Right forelimb (tissue), 1 donor: ENCODE measurements around the gene NSF.
"Not testable (repeated sequence)": the region's sequence is repeated elsewhere in the genome, so short reads cannot be mapped to it uniquely, and the experiment has no call there.

Experiments
- DNase-seq: peaks from one replicate; pipeline ENCODE4 v3.0.0-alpha.2; 2018

NSF gene

DNA sequence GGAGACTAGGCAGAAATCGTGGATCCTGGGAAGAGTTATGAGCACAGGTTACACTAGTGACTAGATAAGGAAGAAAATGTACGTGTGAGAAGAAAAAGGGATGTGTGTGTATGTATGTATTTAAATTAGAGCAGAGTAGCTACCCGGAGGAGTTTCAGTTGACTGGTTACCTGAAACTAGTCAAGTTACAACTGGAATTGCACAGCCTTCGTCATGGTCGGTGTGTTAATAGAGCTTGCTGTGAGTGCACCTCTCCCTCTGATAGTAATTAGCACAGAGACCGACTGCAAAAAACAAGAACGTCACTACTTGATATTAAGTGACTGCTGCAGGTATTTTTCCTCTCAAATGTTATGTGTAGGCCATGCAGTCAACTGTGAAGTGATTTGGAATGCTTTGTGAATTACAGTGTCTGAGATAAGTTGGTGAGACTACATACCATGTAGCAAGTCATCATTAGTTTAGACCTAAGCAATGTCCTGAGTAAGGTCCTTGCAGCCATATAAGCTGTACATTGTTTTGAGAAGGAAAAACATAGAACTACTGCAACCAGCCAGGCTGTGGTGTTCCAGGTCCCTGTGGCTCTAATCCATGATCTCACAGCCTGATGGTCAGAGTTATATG lies 132.3 kb downstream of the NSF start:
- DNase-seq = no peak

DNA sequence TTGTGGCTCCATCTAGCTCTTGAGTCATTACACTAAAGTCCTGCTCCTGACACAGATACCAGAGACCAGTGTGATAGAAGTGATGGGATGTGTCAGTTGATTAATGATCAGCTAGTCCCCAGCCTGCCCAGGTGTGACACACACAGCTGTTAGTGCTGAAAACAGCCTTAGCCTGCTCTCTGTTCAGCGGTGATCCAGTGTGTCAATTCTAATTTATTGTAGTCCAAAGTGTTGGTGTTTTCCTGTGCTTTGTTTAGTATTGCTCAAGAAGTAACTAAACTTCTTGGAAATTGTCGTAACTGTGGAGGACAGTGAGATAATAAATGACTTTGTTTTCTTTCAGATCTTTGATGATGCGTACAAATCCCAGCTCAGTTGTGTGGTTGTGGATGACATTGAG lies 135.7 kb downstream of the NSF start:
- no peak for DNase-seq

DNA sequence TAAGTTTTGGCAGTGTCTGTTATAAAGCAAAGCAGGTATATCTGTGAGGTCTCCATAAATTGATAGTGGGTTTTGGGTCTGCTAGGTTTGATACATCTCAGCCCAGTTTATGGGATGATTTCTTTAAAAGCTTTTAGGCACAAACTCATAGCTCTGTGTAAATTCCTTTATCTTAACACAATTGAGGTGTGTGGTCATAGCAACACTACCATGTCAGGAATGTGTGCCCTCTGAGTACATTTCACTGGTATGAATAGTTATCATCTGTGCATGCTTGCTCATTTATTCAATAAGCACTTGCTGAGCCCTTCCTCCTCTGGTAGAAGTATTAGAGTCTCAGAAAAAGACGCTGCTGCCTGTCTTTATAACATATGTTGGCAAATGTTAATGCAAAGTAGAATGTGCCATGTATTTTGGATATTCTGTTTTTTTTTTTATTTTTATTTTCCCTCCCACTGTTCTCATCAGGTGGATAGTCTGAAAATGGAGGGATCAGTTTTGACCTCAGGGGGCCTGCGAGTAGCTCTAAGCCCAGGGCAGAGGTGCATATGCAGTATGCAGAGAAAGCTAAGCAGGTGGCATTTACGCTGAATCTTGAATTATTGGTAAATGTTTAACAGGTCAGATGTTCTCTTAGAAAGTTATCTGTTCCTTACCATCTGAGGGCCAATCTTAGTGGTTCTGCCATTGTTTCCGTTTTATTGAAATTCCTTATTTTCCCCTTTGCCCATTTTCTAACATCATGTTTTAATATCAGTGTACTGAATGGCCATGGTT lies 137.3 kb downstream of the NSF start:
- no peak for DNase-seq

DNA sequence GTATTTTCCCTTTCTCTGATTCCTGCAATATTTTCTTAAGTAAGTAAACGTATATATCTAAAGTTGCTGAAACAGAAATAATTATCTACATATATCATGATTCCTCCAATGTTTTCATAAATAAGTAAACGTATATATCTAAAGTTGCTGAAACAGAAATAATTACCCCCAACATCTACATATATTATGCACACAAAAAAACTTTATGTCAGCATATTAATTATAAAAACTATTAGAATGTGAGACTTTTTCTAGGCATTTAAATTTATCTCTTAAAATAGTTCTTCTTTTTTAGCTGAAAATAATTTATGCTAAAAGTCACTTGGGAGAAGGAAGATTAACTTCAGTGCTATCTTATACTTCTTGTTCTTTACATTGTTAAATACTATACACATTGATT lies 139.6 kb downstream of the NSF start:
- DNase-seq = no peak

DNA sequence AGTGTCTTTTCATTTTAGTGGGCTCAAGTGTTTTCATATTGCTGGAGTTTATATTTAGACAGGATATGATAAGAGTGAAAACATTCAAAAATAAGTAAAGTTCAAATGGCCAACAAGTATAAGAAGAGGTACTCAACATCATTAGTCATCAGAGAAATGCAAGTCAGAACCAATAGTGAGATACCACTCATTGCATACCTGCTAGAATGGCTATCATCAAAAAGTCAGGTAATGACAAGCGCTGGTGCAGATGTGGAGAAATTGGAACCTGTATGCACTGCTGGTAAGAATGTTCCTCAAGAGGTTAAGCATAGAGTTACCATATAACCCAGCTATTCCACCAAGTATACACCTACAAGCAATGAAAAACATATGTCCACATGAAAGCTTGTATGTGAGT lies 140.2 kb downstream of the NSF start:
- no peak for DNase-seq

DNA sequence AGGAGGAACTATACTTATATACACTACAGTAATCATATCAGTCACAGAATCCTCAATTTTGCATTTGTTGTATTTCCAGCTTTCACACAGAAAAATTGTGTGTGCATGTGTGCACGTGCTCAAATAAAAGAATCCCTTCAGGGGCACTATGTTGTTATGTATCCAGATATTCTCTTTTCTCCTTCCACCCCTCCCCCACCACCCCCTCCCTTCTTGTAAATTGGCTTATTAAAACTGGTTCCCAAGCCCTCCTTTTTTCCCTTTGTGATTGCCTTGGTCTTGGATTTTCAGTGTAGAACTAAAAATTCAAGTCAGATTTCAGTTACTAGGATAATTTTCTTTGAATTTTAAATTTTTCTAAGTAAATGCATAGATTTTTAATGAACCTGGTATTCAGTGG lies 141.7 kb downstream of the NSF start:
- no peak for DNase-seq

DNA sequence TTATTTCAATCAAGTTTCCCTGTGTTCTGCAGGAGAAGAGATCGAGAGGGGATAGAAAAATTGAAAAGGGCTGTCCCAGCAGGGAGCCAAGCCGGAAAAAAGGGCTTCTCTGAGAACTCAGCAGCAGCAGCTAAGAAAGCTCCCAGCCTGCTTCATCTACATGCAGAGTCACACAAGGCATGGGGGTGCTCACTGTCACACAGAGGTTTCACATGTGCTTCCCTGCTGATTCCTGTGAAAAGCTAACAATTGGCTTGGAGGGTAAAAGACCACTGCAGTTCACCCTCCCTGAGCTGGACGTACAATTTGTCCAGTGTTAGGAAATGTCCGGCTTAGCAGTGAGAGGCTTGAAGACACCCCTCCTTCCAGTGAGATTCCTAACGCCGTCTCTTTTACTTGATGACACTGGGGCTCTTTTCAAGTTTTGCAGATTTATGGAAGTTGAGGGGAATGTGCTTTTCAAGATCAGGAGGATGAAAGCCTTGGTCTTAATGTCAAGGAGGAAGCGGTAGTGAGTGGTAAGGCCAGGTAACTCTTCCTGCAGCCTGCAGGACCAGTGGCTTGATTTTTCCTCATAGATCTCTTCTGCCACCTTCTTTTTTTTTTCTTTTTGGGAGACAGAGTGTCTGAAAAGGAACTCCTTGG lies 142.4 kb downstream of the NSF start:
- no peak for DNase-seq

DNA sequence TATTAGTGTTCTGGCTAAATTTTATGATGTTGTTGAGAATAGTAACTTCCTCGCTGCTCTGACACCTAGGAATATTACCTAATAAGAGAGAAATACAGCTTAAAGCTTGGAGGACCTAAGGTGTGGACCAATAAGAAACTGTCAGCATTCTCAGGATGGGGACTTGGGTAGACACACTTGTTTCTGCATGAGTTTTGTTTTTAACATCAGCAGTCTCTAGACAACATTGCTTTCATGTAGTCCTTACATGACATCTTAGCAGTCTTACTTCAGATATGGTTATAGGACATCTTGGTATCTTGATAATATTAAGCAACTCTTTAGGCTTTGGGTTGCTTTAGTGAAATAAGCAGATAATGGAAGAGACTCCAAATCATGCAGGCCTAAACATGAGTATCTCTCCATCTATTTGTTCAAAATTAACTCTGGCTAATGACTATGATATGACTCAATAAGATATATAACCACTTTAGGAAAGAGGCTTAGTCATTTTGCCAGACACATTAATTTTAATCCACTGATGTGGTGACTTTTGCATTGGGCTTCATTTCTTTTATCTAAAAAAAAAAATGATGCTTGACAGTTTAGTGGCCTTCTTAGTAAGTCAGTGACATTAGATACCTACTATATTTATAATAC lies 143.5 kb downstream of the NSF start:
- no peak for DNase-seq

DNA sequence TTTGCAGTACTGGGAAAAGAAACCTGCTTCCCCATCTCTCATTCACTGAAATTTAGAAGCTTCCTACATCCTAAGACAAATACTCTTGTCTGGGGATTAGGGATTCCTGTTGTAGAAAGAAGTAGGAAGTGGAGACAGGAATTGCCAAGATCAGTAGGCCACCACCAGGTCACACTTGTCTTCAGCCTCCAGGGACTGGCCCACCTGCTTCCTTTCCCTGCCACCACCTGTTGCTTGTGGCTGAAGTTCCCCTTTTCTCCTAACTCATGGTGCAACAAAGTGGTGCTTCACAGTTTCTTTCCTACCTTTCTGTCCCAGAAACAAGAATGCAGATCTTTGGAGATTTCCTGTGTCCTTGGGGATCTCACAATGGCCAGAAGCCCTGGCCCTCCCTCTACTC lies 145.6 kb downstream of the NSF start:
- DNase-seq = no peak

DNA sequence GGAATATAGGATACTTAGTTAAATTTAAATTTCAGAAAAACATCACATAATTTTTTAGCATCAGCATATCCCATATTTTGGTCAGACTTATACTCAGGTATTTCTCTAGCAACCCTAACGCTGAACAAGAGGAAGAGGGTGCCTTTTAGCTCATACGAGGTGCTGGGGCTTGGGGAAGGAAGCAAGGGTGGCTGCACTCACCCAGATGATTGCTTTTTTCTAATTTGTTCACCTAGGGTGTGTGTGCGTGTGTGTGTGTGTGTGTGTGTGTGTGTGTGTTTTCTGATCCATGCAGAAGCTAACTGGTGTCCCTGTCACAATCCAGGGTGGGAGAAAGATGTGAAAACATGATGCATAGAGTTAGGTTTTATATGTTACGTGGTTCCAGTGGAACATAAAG lies 146.9 kb downstream of the NSF start:
- DNase-seq = no peak

DNA sequence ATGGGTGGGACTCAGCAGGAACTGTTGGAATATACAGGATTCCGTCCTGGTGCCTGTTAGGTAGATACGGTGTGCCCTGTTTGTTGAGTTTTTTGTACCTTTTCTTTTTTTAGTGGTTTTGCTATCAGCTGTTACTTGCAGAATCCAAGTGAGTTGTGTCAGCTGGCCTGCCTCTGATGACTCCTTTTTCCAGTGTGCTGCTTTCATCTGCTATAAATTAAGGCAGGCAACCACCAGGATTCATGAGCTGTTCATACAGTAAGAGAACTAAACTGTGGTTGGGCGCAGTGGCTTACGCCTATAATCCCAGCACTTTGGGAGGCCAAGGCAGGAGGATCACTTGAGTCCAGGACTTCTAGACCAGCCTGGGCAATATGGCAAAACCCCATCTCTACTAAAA lies 148.1 kb downstream of the NSF start:
- DNase-seq = no peak

DNA sequence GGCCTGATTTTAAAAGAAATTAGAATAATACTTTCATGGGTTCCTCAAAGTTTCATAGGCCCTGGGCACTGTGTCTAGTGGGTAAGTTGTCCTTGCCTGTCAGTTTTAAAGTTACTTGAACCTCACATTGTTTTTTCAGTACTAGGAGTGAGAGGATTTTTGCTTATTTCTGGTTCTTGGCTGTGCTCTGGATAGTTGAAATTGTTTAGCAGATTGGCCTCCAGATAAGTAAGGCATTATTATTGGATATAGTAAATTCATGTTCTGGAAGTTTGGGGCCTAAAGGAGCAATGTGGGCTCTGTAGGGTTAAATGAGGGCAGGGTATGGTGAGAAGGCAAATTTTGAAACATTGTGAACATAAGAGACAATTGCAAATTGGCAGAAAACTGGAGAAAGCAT lies 149.5 kb downstream of the NSF start:
- no peak for DNase-seq

DNA sequence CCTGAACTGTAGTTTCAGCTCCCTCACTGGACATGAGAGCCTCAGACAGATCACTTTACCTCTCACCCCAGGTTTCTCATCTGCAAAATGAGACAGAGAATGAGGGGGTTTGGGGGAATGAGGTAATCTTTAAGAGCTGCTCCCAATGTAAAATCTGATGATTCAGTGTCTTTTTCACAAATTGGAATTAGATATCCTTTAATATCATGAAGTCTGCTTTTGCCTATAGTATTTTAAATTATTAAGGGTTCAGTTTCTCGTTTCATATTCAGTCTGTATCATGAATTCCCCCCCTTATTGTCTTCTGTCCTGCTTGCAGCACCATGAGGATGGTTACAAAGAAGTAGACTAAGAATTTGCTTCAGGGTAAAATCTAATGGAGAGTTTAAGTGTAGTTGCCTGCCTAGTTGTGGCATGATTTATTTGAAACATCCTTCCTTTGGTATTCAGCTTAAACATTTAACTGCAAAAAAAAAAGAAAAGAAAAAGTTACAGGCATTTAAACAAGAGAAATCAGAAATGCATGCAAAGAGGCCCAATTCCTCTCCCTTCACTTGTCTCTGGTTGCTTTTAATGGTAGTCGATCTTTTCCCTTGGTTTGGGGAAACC lies 150.8 kb downstream of the NSF start:
- no peak for DNase-seq

DNA sequence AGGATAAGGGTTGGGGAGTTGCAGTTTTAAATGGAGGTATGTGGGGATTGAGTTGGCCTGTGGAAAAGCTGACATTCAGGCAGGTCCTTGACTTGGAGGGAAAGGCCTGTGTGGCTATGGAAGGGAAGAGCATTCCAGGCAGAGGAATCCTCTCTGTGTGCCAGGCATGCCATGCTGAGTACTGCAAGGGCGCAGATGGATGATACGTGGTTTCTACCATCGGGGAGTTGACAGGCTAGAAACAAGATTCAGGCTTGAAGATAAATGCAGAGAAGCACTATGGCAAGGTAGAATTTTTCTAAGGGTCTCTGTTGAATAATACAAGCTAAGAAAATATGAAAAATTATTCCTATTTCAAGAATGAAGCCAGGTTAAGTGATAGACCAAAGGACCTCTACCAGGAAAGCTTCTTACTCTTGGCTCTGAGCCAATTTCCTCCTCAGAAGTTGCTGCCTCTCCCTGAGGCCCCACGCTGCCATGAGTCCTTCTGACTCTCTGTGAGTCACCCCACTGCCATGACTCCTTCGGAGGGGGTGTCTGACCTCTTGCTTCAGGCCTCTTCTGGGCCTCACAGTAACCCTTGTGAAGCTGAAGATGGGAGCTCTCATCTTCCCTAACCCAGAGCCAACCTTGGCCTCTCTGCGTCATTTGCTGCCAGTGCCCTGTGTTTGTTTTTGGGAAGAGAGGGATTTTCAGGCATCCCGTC lies 152.2 kb downstream of the NSF start:
- no peak for DNase-seq

DNA sequence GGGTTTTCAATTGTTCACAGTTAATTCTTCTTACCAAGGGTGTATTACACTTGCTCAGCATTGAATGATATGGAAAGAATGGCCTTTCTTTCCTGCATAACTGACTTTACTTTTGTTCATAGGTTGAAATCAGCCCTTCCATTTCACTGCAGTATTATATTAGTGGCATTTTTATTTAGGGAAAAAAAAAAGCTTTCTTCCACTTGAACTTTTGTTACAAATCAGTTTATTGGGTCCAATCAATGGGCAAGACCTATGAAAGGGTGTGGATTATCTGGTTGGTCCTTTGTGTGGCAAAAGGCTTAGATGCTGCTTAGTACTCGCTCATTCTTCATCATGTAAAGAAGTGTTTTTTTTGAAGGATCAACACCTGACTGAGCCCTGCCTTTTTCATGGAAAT lies 154.0 kb downstream of the NSF start:
- DNase-seq = no peak

DNA sequence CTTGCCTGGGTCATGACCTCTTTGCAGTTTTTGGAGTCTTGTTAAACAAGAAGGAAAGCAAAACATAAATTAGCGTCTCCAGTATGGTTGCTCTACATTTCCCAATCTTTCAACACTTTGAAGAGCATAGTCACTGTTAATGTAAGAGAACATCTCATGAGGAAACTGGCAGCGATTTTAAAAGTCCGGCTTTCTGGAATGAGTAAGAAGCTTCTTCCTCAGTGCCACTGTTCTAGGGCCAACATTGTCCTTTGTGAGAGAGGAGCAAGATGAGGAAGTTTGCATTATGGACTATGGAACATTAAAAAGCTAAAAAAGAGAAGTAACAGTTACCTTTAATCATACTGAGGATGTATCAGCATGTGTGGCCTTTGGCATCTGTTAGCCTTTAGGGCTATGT lies 154.9 kb downstream of the NSF start:
- DNase-seq = no peak

DNA sequence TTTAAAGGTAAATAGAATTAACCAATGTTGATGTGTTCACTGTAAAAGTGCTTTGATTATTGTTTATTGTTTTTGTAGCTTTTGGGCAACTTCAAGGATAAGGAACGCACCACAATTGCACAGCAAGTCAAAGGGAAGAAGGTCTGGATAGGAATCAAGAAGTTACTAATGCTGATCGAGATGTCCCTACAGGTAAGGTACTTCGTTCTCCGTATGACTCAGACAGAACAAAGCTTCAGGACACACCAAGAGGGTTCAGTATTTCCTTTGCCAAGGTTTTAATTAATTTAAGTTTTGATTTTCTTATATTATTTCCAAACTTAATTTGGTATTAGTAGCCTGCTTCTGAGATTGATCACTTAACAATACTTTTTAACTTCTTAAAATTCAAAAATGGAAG lies 161.0 kb downstream of the NSF start:
- no peak for DNase-seq

DNA sequence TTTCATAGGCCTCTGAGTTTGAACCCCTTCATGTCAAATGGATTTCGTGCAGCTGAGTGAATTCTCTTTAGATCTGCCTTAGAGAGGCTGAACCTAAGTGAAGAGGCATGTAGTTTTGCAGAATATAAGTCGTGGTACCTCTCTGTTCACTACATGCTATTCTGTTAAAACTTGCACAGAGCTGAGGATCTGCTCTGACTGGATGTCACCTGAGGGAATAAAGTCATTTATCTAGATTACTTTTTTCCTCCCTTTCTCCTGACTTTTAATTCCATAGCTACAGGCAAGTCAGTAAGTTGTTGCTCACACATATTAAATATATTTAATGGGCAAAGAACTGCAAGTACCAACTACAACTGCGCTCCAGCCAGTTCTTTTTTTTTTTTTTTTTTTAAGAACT lies 163.3 kb downstream of the NSF start:
- DNase-seq = no peak

DNA sequence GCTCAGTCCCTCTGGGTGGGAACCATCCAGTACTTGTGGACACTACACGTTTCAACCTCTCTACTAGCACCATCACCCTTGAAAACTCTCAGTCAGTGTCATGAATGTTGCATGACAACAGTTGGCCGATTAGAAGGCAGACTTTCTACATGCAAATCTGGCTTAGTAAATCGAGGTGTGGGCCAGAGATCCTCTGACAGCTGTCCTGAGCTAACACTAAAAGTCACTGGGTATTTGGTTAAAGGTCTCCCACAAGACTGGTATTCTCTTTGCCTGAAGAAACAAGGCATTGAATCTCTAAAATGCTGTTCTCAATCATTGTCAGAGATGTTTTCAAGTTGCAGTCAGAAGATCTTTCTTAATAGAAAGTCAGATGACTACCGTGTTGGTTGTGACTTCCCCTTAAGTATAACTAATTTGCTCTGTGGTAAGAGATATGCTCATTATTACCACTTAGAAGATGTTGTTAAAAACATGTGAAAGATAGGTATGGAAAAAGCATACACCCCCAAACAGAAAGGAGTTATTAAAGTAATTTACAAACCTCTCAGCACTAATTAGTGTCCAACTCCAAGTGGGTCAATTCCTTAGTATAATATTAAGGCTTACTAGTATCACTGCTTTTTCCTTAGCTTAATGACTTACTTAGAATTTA lies 165.7 kb downstream of the NSF start:
- no peak for DNase-seq

DNA sequence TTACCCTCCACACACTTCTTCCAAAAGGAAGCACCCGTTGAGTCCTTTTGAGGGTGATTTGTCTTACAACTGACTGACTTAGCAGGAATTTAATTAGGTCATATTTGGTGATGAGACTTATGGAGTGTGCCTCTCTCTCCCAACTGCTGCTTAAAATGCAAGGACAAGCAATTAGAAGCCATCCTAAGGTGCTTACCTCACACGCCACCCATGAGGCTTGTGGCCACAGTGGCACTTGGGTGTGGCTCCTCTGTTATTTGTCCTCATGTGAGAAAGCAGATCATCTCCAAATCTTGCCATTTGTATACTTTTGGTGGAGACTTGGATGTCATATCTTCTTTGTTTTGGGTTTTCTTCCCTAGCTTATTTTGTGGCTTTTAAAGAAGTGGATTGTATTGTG lies 166.4 kb downstream of the NSF start:
- no peak for DNase-seq

DNA sequence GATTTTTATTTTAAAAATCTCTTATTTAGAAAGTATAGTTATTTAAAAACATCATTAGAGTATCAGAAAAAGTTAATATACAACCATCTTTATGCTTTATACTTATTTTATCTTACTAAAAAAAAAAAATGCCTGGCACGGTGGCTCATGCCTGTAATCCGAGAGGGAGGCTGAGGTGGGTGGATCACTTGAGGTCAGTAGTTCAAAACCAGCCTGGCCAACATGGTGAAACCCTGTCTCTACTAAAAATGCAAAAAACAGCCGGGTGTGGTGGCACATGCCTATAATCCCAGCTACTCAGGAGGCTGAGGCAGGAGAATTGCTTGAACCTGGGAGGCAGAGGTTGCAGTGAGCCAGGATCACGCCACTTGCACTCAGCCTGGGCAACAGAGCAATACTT lies 167.1 kb downstream of the NSF start:
- DNase-seq = not testable (repeated sequence)

DNA sequence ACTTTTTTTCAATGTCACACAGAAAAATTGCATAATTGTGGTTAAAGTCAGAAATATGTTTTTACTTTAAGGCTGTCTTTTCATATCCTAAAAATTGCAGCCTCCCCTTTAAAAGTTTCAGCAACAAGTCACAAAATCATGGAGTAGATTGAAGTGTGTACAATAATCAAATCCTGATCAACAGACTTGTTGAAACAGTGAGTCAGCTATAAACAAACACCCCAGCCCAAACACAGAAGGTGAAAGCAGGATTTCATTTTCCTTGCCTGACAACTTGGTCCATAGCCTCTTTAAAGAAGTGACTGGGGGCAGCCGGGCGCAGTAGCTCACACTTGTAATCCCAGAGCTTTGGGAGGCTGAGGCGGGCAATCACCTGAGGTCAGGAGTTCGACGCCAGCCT lies 168.1 kb downstream of the NSF start:
- no peak for DNase-seq
